ENCODE measurements around the gene HSPA4. TPM values are rescaled to one million over a fixed set of nuclear protein-coding genes. Genes with fewer than 3 reads are reported as not detected.

HSPA4 gene
- total and polyA plus RNA-seq, 2 of the 13 experiments (the other 11 are each of a cell fraction or from before 2014, with no cell fraction given): 36.6 to 231 TPM

DNA sequence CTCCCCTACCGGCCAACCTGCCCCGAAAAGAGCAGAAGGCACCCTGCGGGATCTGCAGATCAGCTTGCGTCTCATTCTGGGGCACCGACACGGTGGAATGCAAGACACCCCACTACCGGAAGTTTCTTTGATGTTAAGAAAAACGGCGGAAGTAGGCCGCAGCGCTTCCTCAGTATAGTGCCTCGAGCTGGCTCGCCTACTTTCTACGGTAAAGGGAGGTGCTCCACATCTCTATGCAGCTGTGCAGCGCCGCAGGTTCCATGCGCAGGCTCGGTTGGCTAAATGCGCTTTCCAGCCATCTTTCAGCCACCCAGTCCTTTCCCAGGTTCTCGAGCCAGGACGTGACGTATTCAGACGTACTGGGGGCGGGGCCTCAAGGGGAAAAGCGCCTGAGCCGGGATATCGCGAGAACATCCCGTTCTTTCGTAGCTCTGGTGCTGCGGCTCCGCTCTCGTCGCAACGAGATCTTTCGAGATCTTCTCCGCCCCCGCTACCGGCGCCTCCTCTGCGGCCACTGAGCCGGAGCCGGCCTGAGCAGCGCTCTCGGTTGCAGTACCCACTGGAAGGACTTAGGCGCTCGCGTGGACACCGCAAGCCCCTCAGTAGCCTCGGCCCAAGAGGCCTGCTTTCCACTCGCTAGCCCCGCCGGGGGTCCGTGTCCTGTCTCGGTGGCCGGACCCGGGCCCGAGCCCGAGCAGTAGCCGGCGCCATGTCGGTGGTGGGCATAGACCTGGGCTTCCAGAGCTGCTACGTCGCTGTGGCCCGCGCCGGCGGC lies at the start of gene HSPA4 (continued):
- TF ChIP-seq, protein P1, sequence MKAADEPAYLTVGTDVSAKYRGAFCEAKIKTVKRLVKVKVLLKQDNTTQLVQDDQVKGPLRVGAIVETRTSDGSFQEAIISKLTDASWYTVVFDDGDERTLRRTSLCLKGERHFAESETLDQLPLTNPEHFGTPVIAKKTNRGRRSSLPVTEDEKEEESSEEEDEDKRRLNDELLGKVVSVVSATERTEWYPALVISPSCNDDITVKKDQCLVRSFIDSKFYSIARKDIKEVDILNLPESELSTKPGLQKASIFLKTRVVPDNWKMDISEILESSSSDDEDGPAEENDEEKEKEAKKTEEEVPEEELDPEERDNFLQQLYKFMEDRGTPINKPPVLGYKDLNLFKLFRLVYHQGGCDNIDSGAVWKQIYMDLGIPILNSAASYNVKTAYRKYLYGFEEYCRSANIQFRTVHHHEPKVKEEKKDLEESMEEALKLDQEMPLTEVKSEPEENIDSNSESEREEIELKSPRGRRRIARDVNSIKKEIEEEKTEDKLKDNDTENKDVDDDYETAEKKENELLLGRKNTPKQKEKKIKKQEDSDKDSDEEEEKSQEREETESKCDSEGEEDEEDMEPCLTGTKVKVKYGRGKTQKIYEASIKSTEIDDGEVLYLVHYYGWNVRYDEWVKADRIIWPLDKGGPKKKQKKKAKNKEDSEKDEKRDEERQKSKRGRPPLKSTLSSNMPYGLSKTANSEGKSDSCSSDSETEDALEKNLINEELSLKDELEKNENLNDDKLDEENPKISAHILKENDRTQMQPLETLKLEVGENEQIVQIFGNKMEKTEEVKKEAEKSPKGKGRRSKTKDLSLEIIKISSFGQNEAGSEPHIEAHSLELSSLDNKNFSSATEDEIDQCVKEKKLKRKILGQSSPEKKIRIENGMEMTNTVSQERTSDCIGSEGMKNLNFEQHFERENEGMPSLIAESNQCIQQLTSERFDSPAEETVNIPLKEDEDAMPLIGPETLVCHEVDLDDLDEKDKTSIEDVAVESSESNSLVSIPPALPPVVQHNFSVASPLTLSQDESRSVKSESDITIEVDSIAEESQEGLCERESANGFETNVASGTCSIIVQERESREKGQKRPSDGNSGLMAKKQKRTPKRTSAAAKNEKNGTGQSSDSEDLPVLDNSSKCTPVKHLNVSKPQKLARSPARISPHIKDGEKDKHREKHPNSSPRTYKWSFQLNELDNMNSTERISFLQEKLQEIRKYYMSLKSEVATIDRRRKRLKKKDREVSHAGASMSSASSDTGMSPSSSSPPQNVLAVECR (CRISPR knock-in tag; IDR thresholded peaks at IDR 0.05; ENCODE audit: borderline replicate concordance): peak; percentile 79; the same call in 1 of the 2 replicates
- no peak for TF ChIP-seq CEBPB (IDR thresholded peaks at IDR 0.05; ENCODE audit: borderline replicate concordance, low read depth, low read length)
- peak; percentile 59; the same call in 1 of the 2 replicates for TF ChIP-seq ZNF331 (CRISPR knock-in tag; IDR thresholded peaks at IDR 0.05)
- TF ChIP-seq, protein P2, sequence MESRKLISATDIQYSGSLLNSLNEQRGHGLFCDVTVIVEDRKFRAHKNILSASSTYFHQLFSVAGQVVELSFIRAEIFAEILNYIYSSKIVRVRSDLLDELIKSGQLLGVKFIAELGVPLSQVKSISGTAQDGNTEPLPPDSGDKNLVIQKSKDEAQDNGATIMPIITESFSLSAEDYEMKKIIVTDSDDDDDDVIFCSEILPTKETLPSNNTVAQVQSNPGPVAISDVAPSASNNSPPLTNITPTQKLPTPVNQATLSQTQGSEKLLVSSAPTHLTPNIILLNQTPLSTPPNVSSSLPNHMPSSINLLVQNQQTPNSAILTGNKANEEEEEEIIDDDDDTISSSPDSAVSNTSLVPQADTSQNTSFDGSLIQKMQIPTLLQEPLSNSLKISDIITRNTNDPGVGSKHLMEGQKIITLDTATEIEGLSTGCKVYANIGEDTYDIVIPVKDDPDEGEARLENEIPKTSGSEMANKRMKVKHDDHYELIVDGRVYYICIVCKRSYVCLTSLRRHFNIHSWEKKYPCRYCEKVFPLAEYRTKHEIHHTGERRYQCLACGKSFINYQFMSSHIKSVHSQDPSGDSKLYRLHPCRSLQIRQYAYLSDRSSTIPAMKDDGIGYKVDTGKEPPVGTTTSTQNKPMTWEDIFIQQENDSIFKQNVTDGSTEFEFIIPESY (CRISPR knock-in tag; IDR thresholded peaks at IDR 0.05): no peak
- TF ChIP-seq ZNF367 (CRISPR knock-in tag; IDR thresholded peaks at IDR 0.05; ENCODE audit: borderline replicate concordance): no peak
- peak; percentile 59 for TF ChIP-seq GABPA (IDR thresholded peaks at IDR 0.05; ENCODE audit: low read depth, low read length)
- TF ChIP-seq GABPA (CRISPR knock-in tag; IDR thresholded peaks at IDR 0.05; ENCODE audit: low read depth): peak; percentile 93
- TF ChIP-seq ZKSCAN1 (IDR thresholded peaks at IDR 0.05; ENCODE audit: low read length): no peak
- peak; percentile 51 for TF ChIP-seq KDM2A (CRISPR knock-in tag; IDR thresholded peaks at IDR 0.05; ENCODE audit: borderline replicate concordance, low read depth)
- TF ChIP-seq, protein P3, sequence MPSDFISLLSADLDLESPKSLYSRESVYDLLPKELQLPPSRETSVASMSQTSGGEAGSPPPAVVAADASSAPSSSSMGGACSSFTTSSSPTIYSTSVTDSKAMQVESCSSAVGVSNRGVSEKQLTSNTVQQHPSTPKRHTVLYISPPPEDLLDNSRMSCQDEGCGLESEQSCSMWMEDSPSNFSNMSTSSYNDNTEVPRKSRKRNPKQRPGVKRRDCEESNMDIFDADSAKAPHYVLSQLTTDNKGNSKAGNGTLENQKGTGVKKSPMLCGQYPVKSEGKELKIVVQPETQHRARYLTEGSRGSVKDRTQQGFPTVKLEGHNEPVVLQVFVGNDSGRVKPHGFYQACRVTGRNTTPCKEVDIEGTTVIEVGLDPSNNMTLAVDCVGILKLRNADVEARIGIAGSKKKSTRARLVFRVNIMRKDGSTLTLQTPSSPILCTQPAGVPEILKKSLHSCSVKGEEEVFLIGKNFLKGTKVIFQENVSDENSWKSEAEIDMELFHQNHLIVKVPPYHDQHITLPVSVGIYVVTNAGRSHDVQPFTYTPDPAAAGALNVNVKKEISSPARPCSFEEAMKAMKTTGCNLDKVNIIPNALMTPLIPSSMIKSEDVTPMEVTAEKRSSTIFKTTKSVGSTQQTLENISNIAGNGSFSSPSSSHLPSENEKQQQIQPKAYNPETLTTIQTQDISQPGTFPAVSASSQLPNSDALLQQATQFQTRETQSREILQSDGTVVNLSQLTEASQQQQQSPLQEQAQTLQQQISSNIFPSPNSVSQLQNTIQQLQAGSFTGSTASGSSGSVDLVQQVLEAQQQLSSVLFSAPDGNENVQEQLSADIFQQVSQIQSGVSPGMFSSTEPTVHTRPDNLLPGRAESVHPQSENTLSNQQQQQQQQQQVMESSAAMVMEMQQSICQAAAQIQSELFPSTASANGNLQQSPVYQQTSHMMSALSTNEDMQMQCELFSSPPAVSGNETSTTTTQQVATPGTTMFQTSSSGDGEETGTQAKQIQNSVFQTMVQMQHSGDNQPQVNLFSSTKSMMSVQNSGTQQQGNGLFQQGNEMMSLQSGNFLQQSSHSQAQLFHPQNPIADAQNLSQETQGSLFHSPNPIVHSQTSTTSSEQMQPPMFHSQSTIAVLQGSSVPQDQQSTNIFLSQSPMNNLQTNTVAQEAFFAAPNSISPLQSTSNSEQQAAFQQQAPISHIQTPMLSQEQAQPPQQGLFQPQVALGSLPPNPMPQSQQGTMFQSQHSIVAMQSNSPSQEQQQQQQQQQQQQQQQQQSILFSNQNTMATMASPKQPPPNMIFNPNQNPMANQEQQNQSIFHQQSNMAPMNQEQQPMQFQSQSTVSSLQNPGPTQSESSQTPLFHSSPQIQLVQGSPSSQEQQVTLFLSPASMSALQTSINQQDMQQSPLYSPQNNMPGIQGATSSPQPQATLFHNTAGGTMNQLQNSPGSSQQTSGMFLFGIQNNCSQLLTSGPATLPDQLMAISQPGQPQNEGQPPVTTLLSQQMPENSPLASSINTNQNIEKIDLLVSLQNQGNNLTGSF (CRISPR knock-in tag; IDR thresholded peaks at IDR 0.05): peak; percentile 2; the same call in 1 of the 2 replicates
- TF ChIP-seq, protein P4, sequence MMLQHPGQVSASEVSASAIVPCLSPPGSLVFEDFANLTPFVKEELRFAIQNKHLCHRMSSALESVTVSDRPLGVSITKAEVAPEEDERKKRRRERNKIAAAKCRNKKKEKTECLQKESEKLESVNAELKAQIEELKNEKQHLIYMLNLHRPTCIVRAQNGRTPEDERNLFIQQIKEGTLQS (CRISPR knock-in tag; IDR thresholded peaks at IDR 0.05): no peak; the same call in 1 of the 2 replicates
- TF ChIP-seq HDAC6 (IDR thresholded peaks at IDR 0.05; ENCODE audit: low read depth, low read length): no peak
- TF ChIP-seq ZNF569 (CRISPR knock-in tag; IDR thresholded peaks at IDR 0.05; ENCODE audit: borderline replicate concordance): 0 out of 2 replicates have a peak, but pooled peaks have one; percentile 49
- TF ChIP-seq, protein P5, sequence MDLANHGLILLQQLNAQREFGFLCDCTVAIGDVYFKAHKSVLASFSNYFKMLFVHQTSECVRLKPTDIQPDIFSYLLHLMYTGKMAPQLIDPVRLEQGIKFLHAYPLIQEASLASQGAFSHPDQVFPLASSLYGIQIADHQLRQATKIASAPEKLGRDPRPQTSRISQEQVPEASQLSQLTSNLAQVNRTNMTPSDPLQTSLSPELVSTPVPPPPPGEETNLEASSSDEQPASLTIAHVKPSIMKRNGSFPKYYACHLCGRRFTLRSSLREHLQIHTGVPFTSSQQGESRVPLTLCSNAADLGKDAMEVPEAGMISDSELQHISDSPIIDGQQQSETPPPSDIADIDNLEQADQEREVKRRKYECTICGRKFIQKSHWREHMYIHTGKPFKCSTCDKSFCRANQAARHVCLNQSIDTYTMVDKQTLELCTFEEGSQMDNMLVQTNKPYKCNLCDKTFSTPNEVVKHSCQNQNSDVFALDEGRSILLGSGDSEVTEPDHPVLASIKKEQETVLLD (CRISPR knock-in tag; IDR thresholded peaks at IDR 0.05; ENCODE audit: low read depth): peak; percentile 75; the same call in 1 of the 2 replicates
- TF ChIP-seq TBL1XR1 (IDR thresholded peaks at IDR 0.05; ENCODE audit: borderline replicate concordance, low read length, partially characterized antibody): no peak
